ENCODE data around the gene ITGB2.

The ITGB2 gene

DNA sequence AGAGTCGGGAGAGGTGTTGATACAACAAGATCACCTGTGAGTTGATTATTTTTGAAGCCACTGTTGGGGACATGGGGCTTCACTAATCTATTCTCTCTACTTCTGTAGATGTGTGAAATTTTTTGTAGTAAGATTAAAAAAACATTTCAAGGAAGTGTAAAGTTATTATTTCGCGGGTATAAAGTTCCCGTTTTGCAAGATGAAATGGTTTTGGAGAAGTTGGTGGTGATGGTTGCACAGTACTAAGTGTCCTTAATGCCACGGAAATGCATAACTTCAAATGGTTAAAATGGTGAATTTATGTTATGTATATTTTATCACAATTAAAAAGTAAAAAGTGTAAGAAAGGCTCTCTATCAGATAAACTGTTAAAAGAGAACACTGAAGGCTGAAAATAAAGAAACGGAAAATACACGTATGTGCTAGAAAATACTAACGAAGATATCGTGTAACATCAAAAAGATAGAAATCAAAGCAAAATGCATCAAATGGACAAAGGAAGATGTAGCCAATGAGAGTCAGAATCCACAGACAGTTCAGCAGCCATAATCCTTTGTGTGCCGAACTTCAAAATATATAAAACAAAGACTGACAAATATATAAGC lies 2.9 kb upstream of the ITGB2 start:
- Histone ChIP-seq H3K9me3 (ENCODE audit: insufficient read depth, low read length) (0 out of 2 replicates have a peak, but pooled peaks cover 4% of the 10 kb centered on the region), H3K4me2 (ENCODE audit: low read length) (no peak overlapping the region), H3K4me1 (ENCODE audit: low read length) (peaks cover 20% of the 10 kb centered on the region), H2AFZ (ENCODE audit: low read depth, low read length) (no peak overlapping the region), H3K36me3 (replicated peaks; ENCODE audit: low read depth, low read length) (no peaks in the 10 kb centered on the region), H4K20me1 (ENCODE audit: insufficient read depth, low read length) (no peaks in the 10 kb centered on the region), H3K79me2 (ENCODE audit: low read length) (peaks cover 6% of the 10 kb centered on the region; the same call in 1 of the 2 replicates), H3K9ac (ENCODE audit: low read length) (no peak overlapping the region), H3K27ac (ENCODE audit: low read length) (no peak overlapping the region), H3K4me3 (ENCODE audit: low read length) (no peak overlapping the region), H3K27me3 (ENCODE audit: low read depth, low read length) (peaks cover 4% of the 10 kb centered on the region; the same call in 1 of the 2 replicates)
- TF ChIP-seq CTCF (IDR thresholded peaks at IDR 0.05; ENCODE audit: low read depth, low read length) (no peak), EZH2phosphoT487 (IDR thresholded peaks at IDR 0.05; ENCODE audit: low read depth) (no peak)

DNA sequence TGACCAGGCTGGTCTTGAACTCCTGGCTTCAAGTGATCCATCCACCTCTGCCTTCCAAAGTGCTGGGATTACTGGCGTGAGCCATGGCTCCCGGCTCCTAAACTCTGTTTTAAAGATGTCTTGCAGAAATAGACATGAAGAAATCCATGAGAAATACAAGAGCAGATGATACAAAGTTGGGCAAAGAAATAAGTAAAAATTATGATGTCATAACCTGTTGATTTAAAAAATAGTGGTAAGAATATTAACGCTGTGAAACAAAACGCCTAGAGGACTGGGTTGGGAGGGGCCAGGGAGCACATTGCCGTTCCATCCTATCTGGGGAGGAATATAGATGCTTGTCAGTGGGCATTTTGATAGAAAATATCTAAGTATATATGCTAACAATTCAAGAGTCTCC lies 1.2 kb upstream of the ITGB2 start:
- peaks cover 4% of the 10 kb centered on the region; the same call in 1 of the 2 replicates for H3K27me3 ChIP-seq (ENCODE audit: low read depth, low read length)
- no peaks in the 10 kb centered on the region for H3K36me3 ChIP-seq (replicated peaks; ENCODE audit: low read depth, low read length)
- no peak overlapping the region for H3K9ac ChIP-seq (ENCODE audit: low read length)
- H3K27ac ChIP-seq (ENCODE audit: low read length) = no peak overlapping the region
- no peak overlapping the region for H3K4me3 ChIP-seq (ENCODE audit: low read length)
- peaks cover 6% of the 10 kb centered on the region for H3K4me1 ChIP-seq (ENCODE audit: low read length)
- no peak overlapping the region for H3K4me2 ChIP-seq (ENCODE audit: low read length)
- 0 out of 2 replicates have a peak, but pooled peaks cover 4% of the 10 kb centered on the region for H3K9me3 ChIP-seq (ENCODE audit: insufficient read depth, low read length)
- no peak for TF ChIP-seq CTCF (IDR thresholded peaks at IDR 0.05; ENCODE audit: low read depth, low read length)
- TF ChIP-seq EZH2phosphoT487 (IDR thresholded peaks at IDR 0.05; ENCODE audit: low read depth) = no peak
- H2AFZ ChIP-seq (ENCODE audit: low read depth, low read length) = no peak overlapping the region
- no peaks in the 10 kb centered on the region for H4K20me1 ChIP-seq (ENCODE audit: insufficient read depth, low read length)
- H3K79me2 ChIP-seq (ENCODE audit: low read length) = peaks cover 6% of the 10 kb centered on the region; the same call in 1 of the 2 replicates

DNA sequence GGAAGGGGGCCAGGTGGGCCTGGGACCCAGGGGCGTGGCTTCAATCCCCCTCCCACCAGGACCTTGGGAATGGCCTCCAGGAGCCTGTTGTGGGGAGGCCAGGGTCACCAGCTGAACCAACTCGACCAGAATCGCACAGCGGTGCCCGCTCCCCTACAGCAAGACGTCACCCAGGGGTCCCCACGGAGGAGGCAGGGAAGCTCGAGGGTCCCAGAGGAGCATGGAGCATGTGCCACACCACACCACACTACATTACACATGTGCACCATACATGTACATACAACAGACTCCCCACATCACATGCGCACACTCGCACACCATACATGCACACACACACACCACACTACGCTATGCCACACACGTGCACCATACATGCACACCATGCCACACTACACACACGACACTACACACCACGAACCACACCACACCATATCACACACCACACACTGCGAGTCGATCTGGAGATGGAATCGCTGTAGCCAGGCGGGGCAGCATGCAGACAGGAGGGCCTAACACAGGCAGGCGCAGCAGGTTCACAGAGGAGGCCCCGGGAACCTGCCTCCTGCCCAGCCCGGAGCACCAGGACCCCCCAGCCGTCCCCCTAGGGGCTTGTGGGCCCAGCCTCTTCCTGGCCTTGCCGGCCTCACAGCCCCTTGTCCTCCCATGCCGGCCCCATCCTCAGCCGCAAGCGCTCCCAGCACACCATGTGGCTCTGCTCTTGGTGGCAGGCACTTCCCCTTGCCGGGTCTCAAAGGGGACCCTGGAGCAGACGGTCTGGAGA lies 596 bp downstream of the ITGB2 start:
- Histone ChIP-seq H3K4me3 (ENCODE audit: low read length) (peak overlapping the region; percentile 90), H3K9me3 (ENCODE audit: insufficient read depth, low read length) (0 out of 2 replicates have a peak, but pooled peaks cover 4% of the 10 kb centered on the region), H3K27me3 (ENCODE audit: low read depth, low read length) (peaks cover 4% of the 10 kb centered on the region; the same call in 1 of the 2 replicates), H3K36me3 (replicated peaks; ENCODE audit: low read depth, low read length) (no peaks in the 10 kb centered on the region), H3K4me2 (ENCODE audit: low read length) (peak overlapping the region; percentile 81), H4K20me1 (ENCODE audit: insufficient read depth, low read length) (no peaks in the 10 kb centered on the region), H3K27ac (ENCODE audit: low read length) (no peak overlapping the region), H3K4me1 (ENCODE audit: low read length) (0 out of 2 replicates have a peak, but pooled peaks cover under 1% of the 10 kb centered on the region), H3K79me2 (ENCODE audit: low read length) (peaks cover 6% of the 10 kb centered on the region; the same call in 1 of the 2 replicates), H2AFZ (ENCODE audit: low read depth, low read length) (peak overlapping the region; percentile 67; the same call in 1 of the 2 replicates), H3K9ac (ENCODE audit: low read length) (peak overlapping the region; percentile 73)
- TF ChIP-seq CTCF (IDR thresholded peaks at IDR 0.05; ENCODE audit: low read depth, low read length) = no peak
- TF ChIP-seq EZH2phosphoT487 (IDR thresholded peaks at IDR 0.05; ENCODE audit: low read depth) = no peak

Data from OCI-LY3 (cell line).